ENCODE measurements around the gene TNFRSF21.
"Not testable (repeated sequence)": the region's sequence is repeated elsewhere in the genome, so short reads cannot be mapped to it uniquely, and the experiment has no call there.

The TNFRSF21 gene

DNA sequence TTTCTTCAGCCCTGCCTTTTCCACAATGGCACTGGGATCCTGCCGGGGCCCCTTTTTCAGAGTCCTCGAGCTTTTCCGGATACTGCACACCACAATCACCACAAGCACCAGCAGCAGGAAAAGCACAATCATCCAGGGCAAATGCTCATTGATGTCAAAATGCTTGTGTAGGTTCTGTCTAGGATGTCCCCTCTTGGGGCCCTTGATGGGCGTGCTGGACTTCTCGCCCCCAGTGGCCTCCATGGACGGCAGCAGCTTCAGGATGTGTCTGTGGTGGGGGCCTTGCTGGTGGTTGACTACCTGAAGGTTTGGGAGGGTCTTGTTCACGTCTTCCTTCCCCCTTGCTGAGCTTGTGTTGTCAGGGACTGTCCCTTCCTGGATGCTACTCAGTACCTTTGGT lies 25.7 kb downstream of the TNFRSF21 start:
- no peak for DNase-seq

DNA sequence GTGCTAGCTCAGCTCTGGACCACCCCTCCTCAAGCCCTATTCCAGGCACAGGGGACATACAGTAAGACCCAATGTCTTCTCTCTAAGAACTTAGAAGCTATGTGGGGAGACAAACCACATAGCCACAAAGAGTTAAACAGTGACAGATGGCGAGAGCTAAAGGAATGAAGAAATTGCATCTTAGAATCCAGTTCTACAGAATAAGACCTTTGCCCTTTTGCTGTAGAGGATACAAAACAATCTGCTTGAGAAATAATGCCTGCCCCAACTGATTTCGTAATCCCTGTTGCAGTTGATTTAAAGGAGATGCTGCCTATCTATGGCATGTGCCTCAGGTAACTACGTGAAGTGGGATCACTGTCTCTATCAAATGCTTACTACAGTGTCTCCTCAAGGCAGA lies 31.2 kb downstream of the TNFRSF21 start:
- no peak for DNase-seq

DNA sequence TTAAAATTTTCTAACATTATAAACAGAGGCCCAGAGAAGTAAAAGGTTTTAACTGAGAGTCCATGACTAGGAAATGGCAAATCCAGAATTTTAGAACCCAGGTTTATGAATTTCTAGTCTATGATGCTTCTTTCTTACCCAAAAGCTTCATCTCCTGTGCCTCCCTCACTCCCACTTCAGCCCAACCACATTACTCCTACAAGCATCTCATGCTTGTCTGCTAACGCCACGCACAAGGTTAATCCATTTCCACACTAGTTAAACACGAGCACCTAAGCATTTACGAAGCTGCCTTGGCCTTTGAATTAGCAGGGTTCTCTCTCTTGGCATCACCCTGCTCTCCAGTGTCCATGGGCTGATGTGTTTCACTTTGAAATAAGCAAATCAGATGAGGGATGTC lies 32.0 kb downstream of the TNFRSF21 start:
- no peak for DNase-seq

- DNase-seq = no peak
Observed at GRCh38 chr6:47276377-47276776, 33.3 kb downstream of the TNFRSF21 start.

GRCh38 chr6:47275640-47276039 lies 34.1 kb downstream of the TNFRSF21 start:
- no peak for DNase-seq

DNA sequence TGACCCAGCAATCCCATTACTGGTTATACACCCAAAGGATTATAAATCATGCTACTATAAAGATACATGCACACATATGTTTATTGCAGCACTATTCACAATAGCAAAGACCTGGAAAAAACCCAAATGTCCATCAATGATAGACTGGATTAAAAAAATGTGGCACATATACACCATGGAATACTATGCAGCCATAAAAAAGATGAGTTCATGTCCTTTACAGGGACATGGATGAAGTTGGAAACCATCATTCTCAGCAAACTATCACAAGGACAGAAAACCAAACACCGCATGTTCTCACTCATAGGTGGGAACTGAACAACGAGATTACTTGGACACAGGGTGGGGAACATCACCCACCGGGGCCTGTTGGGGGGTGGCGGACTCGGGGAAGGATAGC lies 34.6 kb downstream of the TNFRSF21 start:
- DNase-seq = not testable (repeated sequence)

- no peak for DNase-seq
Observed at GRCh38 chr6:47268572-47269187, 41.0 kb downstream of the TNFRSF21 start.

- DNase-seq = no peak
Observed at GRCh38 chr6:47267301-47267700, 42.4 kb downstream of the TNFRSF21 start.

- no peak for DNase-seq
Observed at GRCh38 chr6:47265971-47266370, 43.7 kb downstream of the TNFRSF21 start.

DNA sequence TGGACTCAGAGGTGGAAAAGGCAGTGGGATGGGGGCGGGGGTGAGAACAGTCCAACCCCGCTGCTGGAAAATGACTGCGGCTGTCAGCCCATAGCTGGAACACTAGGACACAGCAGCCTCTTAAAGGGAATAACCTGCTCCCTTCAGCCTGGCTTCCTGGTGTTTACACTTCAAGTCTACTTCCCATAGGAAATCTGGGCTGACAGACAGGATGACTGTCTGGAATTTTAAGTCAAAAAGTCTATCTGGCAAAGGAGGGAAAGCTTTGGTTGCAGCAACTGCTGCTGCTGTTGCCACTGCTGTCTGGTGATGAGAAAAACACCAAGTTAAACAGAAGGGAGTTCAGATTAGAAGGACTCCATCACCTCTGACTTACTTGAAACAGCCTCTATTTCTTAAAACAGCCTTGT lies 44.9 kb downstream of the TNFRSF21 start:
- DNase-seq = no peak

DNA sequence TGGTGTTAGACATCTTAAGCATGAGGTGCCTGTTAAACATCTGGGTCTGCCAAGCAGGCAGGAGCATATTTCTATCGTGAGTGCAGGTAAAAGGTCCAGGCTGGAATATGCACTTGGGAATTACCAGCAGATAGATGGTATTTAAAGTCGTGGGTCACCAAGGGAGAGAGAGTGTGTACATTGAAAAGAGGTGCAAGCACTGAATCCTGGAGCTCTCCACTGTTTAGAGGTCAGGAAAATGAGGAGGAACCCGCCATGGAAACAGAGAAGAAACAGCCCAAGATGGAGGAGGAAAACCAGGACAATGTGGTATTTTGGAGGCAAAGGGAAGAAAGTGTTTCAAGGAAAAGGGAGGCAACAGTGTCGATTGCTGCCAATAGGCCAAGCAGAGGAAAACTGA lies 46.4 kb downstream of the TNFRSF21 start:
- no peak for DNase-seq

- DNase-seq = no peak
Observed at GRCh38 chr6:47262231-47262630, 47.5 kb downstream of the TNFRSF21 start.

- DNase-seq = no peak
Observed at GRCh38 chr6:47261191-47261590, 48.5 kb downstream of the TNFRSF21 start.

GRCh38 chr6:47260021-47260420 lies 49.7 kb downstream of the TNFRSF21 start:
- no peak for DNase-seq

GRCh38 chr6:47258724-47259347 lies 50.9 kb downstream of the TNFRSF21 start:
- no peak for DNase-seq

DNA sequence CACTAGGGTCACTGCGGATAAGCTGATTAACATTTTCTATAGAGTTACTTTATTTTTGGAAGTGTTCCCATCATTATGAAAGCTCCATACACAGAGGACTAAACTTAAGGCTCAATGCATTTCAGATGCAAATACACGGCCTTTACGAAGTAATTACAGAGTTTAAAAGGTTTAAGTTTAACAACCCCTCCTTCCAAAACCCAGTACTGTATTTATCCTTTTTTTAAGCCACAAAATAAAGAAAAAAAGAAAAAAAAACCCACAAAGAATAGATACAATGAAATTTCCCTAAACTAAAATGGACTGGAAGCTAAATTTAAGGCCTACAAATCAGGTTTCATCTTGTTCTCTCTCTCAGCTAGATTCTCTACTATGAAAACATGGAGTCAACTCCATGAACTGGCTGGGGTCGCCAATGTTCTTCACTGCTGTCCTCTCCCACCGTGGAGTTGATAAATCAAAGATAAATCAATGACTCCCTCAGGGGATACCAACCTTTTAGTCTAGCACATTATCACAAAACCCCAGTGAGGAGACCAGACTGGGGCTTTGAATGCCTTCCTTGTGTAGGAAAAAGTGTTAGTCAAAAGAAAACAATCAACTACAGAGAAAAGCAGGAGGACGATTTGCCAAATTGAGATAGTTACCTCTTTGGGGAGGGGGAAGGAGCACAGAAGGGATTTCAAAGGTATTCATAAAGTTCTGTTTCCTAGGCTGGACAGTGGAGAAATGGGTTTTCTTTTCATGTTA lies 52.5 kb downstream of the TNFRSF21 start:
- DNase-seq = no peak

GRCh38 chr6:47256361-47256760 lies 53.3 kb downstream of the TNFRSF21 start:
- DNase-seq = no peak

GRCh38 chr6:47254906-47255305 lies 54.8 kb downstream of the TNFRSF21 start:
- DNase-seq = no peak

- DNase-seq = no peak
Observed at GRCh38 chr6:47254051-47254450, 55.7 kb downstream of the TNFRSF21 start.

GRCh38 chr6:47253136-47253535 lies 56.6 kb downstream of the TNFRSF21 start:
- no peak for DNase-seq

GRCh38 chr6:47252633-47253032 lies 57.1 kb downstream of the TNFRSF21 start:
- no peak for DNase-seq

DNA sequence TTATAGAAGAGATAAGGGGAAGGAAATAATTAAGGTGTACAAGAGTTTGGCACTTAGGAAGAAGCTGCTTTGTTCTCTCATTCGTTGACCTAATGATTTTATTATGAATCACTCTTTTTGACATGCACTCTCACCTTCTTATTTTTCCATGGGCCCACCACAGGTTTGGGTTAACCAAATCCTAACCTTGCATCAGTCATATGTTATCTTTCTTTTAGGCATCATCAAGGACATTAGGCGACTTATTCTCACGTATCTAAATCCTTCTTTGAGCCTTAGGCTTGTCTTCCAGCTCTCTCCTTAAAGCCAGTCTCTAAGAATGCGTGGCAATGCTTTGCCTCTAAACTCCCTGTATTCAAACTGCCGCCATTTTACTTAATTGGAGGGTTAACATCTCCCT lies 58.3 kb downstream of the TNFRSF21 start:
- no peak for DNase-seq

- DNase-seq = no peak
Observed at GRCh38 chr6:47250302-47250701, 59.4 kb downstream of the TNFRSF21 start.

- DNase-seq = no peak
Observed at GRCh38 chr6:47248446-47248845, 61.3 kb downstream of the TNFRSF21 start.

All from stimulated activated CD4-positive, alpha-beta T cell treated with anti-CD3 and anti-CD28 coated beads, Interleukin-15, amount 100 ng/mL, for 24 hours (primary cell).